ENCODE results near the gene LRRC43.

LRRC43 gene

DNA sequence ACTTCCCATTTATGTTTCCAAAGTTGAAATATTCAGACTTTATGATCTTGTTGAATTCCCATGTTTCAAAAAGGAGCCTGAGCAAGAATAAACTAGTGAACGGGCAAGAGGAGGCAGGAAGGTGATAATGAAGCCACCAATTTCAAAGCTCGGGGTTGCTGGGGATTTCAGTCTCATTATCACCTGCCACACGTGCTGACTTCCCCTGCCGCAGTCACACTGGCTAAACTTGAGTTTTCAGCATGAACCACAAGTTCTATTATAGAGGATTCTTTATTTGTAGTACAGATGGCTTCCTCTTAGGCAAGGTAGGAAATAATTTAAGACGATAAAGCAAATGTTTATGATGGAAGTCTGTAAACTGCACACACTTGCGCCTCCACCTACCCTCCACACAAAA, 61.0 kb downstream of the LRRC43 start:
- Histone ChIP-seq H3K36me3 (ENCODE audit: control insufficient read depth in 2 of 2, insufficient read depth in 2 of 2, low read length in 2 of 2) (peaks cover 26 to 29% of the 10 kb centered on the region in 2 donors), H3K27ac (ENCODE audit: low read depth in 2 of 2, low read length in 2 of 2) (no peak overlapping the region)

DNA sequence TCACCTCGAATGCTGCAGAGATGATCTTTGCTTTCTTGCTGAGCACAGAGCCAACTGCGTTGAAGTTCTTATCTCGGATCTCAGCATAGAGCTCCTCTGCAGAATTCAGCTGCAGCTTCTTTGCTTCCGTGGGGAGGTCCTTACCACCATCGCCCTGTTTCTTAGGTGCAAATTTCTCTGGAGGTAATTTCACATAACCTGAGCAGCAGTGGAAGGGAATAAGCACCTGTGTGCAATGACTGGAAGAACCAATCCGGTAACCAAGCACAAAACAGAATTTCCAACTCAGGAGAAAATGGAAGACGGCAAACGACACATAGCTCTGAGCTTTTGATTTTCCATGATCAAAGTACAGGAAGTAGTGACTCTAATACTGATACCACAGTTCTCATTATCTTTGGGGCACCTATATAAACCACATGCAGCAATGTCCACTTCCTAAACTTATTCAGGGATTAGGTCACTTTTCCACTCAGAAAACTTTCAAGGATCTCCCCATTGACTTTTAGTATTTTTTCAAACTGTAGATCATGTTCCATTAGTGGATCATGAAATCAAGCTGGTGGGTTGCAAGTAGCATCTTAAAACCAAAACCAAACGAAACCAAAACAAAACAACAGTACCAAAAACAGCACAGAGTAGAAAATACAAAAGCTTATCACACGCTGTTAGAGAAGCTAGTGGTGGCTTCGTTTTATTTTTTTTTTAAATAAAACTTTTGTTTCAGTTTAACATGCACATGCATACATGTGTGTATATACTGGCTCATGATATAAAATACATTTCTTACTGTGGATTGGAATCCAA, 61.8 kb downstream of the LRRC43 start:
- Histone ChIP-seq H3K27me3 (ENCODE audit: control insufficient read depth in 2 of 2, insufficient read depth in 2 of 2, low read length in 2 of 2) (no peaks in the 10 kb centered on the region), H3K9ac (ENCODE audit: low read depth in 1 of 2, low read length in 2 of 2) (no peak overlapping the region), H3K4me1 (ENCODE audit: control insufficient read depth in 2 of 2, insufficient read depth in 2 of 2, low read length in 2 of 2) (no peaks in the 10 kb centered on the region), H3K36me3 (ENCODE audit: control insufficient read depth in 2 of 2, insufficient read depth in 2 of 2, low read length in 2 of 2) (peaks cover 25 to 37% of the 10 kb centered on the region in 2 donors), H3K4me3 (ENCODE audit: low read length in 2 of 2) (peak overlapping the region in 1 of 2 donors; percentile 16), H3K27ac (ENCODE audit: low read depth in 2 of 2, low read length in 2 of 2) (no peak overlapping the region), H3K9me3 (ENCODE audit: control insufficient read depth in 2 of 2, low read length in 2 of 2) (no peaks in the 10 kb centered on the region)

More for the DNA sequence above, 61.0 kb downstream of the LRRC43 start:
- no peak overlapping the region for H3K9ac ChIP-seq (ENCODE audit: low read depth in 1 of 2, low read length in 2 of 2)
- no peaks in the 10 kb centered on the region for H3K9me3 ChIP-seq (ENCODE audit: control insufficient read depth in 2 of 2, low read length in 2 of 2)
- no peak overlapping the region for H3K4me3 ChIP-seq (ENCODE audit: low read length in 2 of 2)
- no peaks in the 10 kb centered on the region for H3K27me3 ChIP-seq (ENCODE audit: control insufficient read depth in 2 of 2, insufficient read depth in 2 of 2, low read length in 2 of 2)
- H3K4me1 ChIP-seq (ENCODE audit: control insufficient read depth in 2 of 2, insufficient read depth in 2 of 2, low read length in 2 of 2): no peaks in the 10 kb centered on the region

DNA sequence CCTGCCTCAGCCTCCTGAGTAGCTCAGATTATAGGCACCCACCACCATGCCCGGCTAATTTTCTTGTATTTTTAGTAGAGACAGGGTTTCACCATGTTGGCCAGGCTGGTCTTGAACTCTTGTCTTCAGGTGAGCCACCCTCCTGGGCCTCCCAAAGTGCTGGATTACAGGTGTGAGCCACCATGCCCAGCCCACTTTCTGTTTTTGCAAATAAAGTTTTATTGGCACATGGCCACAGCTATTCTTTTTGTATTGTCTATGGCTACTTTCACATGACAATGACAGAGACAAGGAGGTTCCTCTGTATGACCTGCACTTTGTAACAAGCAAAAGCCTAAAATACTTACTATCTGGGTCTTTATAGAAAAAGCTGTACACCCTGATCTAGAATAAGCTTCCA, 62.6 kb downstream of the LRRC43 start:
- Histone ChIP-seq H3K9me3 (ENCODE audit: control insufficient read depth in 2 of 2, low read length in 2 of 2) (no peaks in the 10 kb centered on the region), H3K27me3 (ENCODE audit: control insufficient read depth in 2 of 2, insufficient read depth in 2 of 2, low read length in 2 of 2) (no peaks in the 10 kb centered on the region), H3K4me3 (ENCODE audit: low read length in 2 of 2) (no peak overlapping the region), H3K27ac (ENCODE audit: low read depth in 2 of 2, low read length in 2 of 2) (no peak overlapping the region), H3K9ac (ENCODE audit: low read depth in 1 of 2, low read length in 2 of 2) (no peak overlapping the region), H3K36me3 (ENCODE audit: control insufficient read depth in 2 of 2, insufficient read depth in 2 of 2, low read length in 2 of 2) (peaks cover 24 to 43% of the 10 kb centered on the region in 2 donors), H3K4me1 (ENCODE audit: control insufficient read depth in 2 of 2, insufficient read depth in 2 of 2, low read length in 2 of 2) (no peaks in the 10 kb centered on the region)

DNA sequence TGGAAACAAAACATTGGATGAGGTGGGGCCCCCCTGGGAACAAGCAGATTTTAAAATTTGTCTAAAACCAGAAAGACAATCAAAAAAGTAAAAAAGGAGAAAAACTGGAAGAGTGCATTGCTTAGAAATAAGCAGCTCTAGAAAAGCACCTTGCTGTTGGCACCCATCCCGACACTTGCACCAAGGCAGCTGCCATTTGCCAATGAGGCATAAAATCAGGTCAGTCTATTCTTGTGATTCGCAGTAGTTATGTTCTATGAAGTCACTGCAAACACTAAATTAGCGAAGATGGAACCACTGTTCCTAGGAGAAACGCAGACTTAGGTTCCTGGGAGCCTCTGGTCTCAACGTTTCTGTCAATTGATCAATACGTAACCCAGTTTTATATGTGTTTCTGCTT, 67.1 kb downstream of the LRRC43 start:
- no peaks in the 10 kb centered on the region for H3K4me1 ChIP-seq (ENCODE audit: control insufficient read depth in 2 of 2, insufficient read depth in 2 of 2, low read length in 2 of 2)
- H3K36me3 ChIP-seq (ENCODE audit: control insufficient read depth in 2 of 2, insufficient read depth in 2 of 2, low read length in 2 of 2): peaks cover 20 to 43% of the 10 kb centered on the region in 2 donors
- H3K27ac ChIP-seq (ENCODE audit: low read depth in 2 of 2, low read length in 2 of 2): no peak overlapping the region
- H3K4me3 ChIP-seq (ENCODE audit: low read length in 2 of 2): no peak overlapping the region
- no peak overlapping the region for H3K9ac ChIP-seq (ENCODE audit: low read depth in 1 of 2, low read length in 2 of 2)
- H3K27me3 ChIP-seq (ENCODE audit: control insufficient read depth in 2 of 2, insufficient read depth in 2 of 2, low read length in 2 of 2): no peaks in the 10 kb centered on the region
- H3K9me3 ChIP-seq (ENCODE audit: control insufficient read depth in 2 of 2, low read length in 2 of 2): no peaks in the 10 kb centered on the region

DNA sequence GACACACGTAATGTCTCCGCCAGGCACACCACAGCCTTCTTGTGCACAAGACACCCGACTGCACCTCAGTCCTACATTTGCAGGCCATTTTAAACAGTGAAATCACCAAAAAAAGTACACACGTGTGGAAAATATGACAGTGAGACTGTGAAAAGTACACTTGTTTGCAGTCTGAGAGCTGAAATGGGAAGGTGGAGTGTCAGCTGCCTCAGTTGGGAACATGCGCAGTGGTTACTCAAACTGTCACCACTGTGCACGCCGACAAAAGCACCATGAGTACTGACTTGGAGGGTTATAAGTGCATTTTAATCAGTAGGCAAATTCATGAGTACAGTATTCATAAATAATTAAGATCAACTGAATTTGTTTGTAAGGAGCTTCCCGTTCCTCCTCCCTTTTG, 67.6 kb downstream of the LRRC43 start:
- H3K4me3 ChIP-seq (ENCODE audit: low read length in 2 of 2): no peak overlapping the region
- H3K36me3 ChIP-seq (ENCODE audit: control insufficient read depth in 2 of 2, insufficient read depth in 2 of 2, low read length in 2 of 2): peaks cover 20 to 43% of the 10 kb centered on the region in 2 donors
- H3K9ac ChIP-seq (ENCODE audit: low read depth in 1 of 2, low read length in 2 of 2): no peak overlapping the region
- no peaks in the 10 kb centered on the region for H3K4me1 ChIP-seq (ENCODE audit: control insufficient read depth in 2 of 2, insufficient read depth in 2 of 2, low read length in 2 of 2)
- no peaks in the 10 kb centered on the region for H3K9me3 ChIP-seq (ENCODE audit: control insufficient read depth in 2 of 2, low read length in 2 of 2)
- H3K27ac ChIP-seq (ENCODE audit: low read depth in 2 of 2, low read length in 2 of 2): no peak overlapping the region
- no peaks in the 10 kb centered on the region for H3K27me3 ChIP-seq (ENCODE audit: control insufficient read depth in 2 of 2, insufficient read depth in 2 of 2, low read length in 2 of 2)
